Endothelial cell of umbilical vein (primary cell): ENCODE measurements around the gene ANXA2. TPM values are rescaled to one million over a fixed set of nuclear protein-coding genes. Genes with fewer than 3 reads are reported as not detected.
"Not testable (repeated sequence)": the region's sequence is repeated elsewhere in the genome, so short reads cannot be mapped to it uniquely, and the experiment has no call there.

Experiments
- BruUV-seq: library from RNA; stranded (reverse); fragments of 400-500 nt; replicated peaks from 2 replicates; lab custom pipeline; 2021; lab: Mats Ljungman, UMichigan
- CTCF ChIA-PET: fragments of 300-600, 350-600 bp; sonication (Branson Sonifier 250); formaldehyde crosslinking; loops from one replicate; lab custom pipeline; 2021; ENCODE audit warnings: antibody characterized with exemption, inconsistent platforms; lab: Charles Lee
- POLR2A ChIA-PET: fragments of 300-600, 350-600 bp; sonication (Branson Sonifier 250); formaldehyde crosslinking; loops from one replicate; lab custom pipeline; 2021; ENCODE audit warnings: antibody characterized with exemption, inconsistent platforms; lab: Charles Lee
- DNase-seq: peaks from one replicate; pipeline ENCODE4 v3.0.0-alpha.2; 2011; ENCODE audit warnings: low read depth, low spot score
- FAIRE-seq: peaks from 2 replicates; lab custom pipeline; 2011; peaks lifted over from hg19 to GRCh38; lab: Jason Lieb, UNC
- H2AFZ ChIP-seq: 2 replicates; pipeline ENCODE4 v1.6.0; 2012; ENCODE audit warnings: low read depth, low read length, control low read depth, inconsistent platforms
- H3K27ac ChIP-seq: 2 replicates; pipeline ENCODE4 v1.5.1; 2011; ENCODE audit warnings: low read depth, mild to moderate bottlenecking, control low read depth, low read length, moderate library complexity; ENCODE audit not compliant: insufficient read depth
- H3K27me3 ChIP-seq, 2 experiments: 2 replicates each; pipeline versions ENCODE4 v1.6.0 to v1.6.1; 2011; ENCODE audit warnings: low read length in 2 of 2, mixed read lengths in 1 of 2; ENCODE audit not compliant: control insufficient read depth in 2 of 2, insufficient read depth in 2 of 2
- H3K36me3 ChIP-seq, 2 experiments: 2 replicates in 1 of 2; 3 replicates in 1 of 2; pipeline ENCODE4 v1.5.1; 2011; ENCODE audit warnings: low read length in 2 of 2, mild to moderate bottlenecking in 1 of 2, moderate library complexity in 1 of 2; ENCODE audit not compliant: control insufficient read depth in 2 of 2, insufficient read depth in 2 of 2; ENCODE audit errors: extremely low read depth in 1 of 2
- H3K4me1 ChIP-seq: 3 replicates; pipeline ENCODE4 v1.5.1; 2011; ENCODE audit warnings: mild to moderate bottlenecking, low read length; ENCODE audit not compliant: control insufficient read depth, insufficient read depth; ENCODE audit errors: extremely low read depth
- H3K4me2 ChIP-seq: 2 replicates; pipeline ENCODE4 v1.6.1; 2011; ENCODE audit warnings: low read length, control low read depth, mixed read lengths; ENCODE audit not compliant: insufficient read depth
- H3K4me3 ChIP-seq, 3 experiments: fragments of 200-600 bp in 1 of 3; sonication (generic), shearing (Covaris generic) in 1 of 3; replicated peaks in 1 of 3; 2 replicates each; pipeline ENCODE4 v1.5.1; 2011 to 2016; ENCODE audit warnings: control low read depth in 3 of 3, low read length in 3 of 3, mild to moderate bottlenecking in 2 of 3, inconsistent platforms in 1 of 3, low read depth in 1 of 3, moderate library complexity in 1 of 3; ENCODE audit not compliant: insufficient read depth in 1 of 3
- H3K79me2 ChIP-seq: 2 replicates; pipeline ENCODE4 v1.6.0; 2012; ENCODE audit warnings: low read length, inconsistent platforms; ENCODE audit not compliant: control insufficient read depth, insufficient read depth
- H3K9ac ChIP-seq: replicated peaks from 2 replicates; pipeline ENCODE3; 2011; ENCODE audit warnings: low read length, control low read depth; ENCODE audit not compliant: insufficient read depth; ENCODE audit errors: extremely low read depth
- H3K9me1 ChIP-seq: replicated peaks from 3 replicates; pipeline ENCODE4 v1.6.0; 2011; ENCODE audit warnings: mild to moderate bottlenecking, low read length; ENCODE audit not compliant: control insufficient read depth, insufficient read depth; ENCODE audit errors: extremely low read depth
- H3K9me3 ChIP-seq: replicated peaks from 2 replicates; pipeline ENCODE4 v1.5.1; 2012; ENCODE audit warnings: low read length, inconsistent platforms; ENCODE audit not compliant: control insufficient read depth, insufficient read depth
- H4K20me1 ChIP-seq: replicated peaks from 2 replicates; pipeline ENCODE3; 2011; ENCODE audit warnings: mild to moderate bottlenecking, low read length; ENCODE audit not compliant: control insufficient read depth, insufficient read depth; ENCODE audit errors: extremely low read depth
- EZH2 ChIP-seq: IDR thresholded peaks from 2 replicates; pipeline ENCODE4 v1.6.1; 2012; ENCODE audit warnings: borderline replicate concordance, low read depth, mild to moderate bottlenecking, moderate library complexity, low read length, inconsistent platforms; ENCODE audit not compliant: severe bottlenecking
- FOS ChIP-seq: IDR thresholded peaks from 2 replicates; pipeline ENCODE4 v1.6.1; 2011; ENCODE audit warnings: mild to moderate bottlenecking, low read length, moderate library complexity, borderline replicate concordance; ENCODE audit not compliant: insufficient read depth
- GATA2 ChIP-seq: IDR thresholded peaks from 2 replicates; pipeline ENCODE4 v1.7.0; 2011; ENCODE audit warnings: low read depth, mild to moderate bottlenecking, moderate library complexity, mixed read lengths, low read length; ENCODE audit not compliant: insufficient read length, insufficient read depth
- JUN ChIP-seq: IDR thresholded peaks from 2 replicates; pipeline ENCODE4 v1.6.1; 2011; ENCODE audit warnings: borderline replicate concordance, low read depth; ENCODE audit not compliant: insufficient read length, insufficient read depth
- MAX ChIP-seq: IDR thresholded peaks from 2 replicates; pipeline ENCODE4 v1.6.1; 2011; ENCODE audit not compliant: insufficient read depth, insufficient read length
- MYC ChIP-seq: IDR thresholded peaks from one replicate; pipeline ENCODE4 v1.6.1; 2011; ENCODE audit warnings: mild to moderate bottlenecking, low read depth, low read length
- POLR2A ChIP-seq: IDR thresholded peaks from 2 replicates; pipeline ENCODE4 v1.6.1; 2012; ENCODE audit warnings: low read depth, mild to moderate bottlenecking, control low read depth, low read length
- POLR2AphosphoS5 ChIP-seq: IDR thresholded peaks from 2 replicates; pipeline ENCODE4 v1.6.1; 2012; ENCODE audit warnings: low read depth, mild to moderate bottlenecking, control low read depth, low read length, moderate library complexity; ENCODE audit not compliant: insufficient read depth
- dilution Hi-C: fragments of 300-500 bp; cut with MboI; formaldehyde crosslinking; loops from one replicate; pipeline ENCODE4 v1.15.0; 2019; ENCODE audit warnings: low sequenced_read_pairs; ENCODE audit not compliant: extremely low pct_ligation_motif_present
- intact Hi-C: fragments of 100-400 bp; cut with micrococcal nuclease; formaldehyde crosslinking; loops from one replicate; pipeline ENCODE4 v1.10.0; 2022
- polyA plus RNA-seq, 4 experiments: library from polyadenylated mRNA; depleted of rRNA in 3 of 4; stranded (reverse) in 3 of 4; unstranded in 1 of 4; fragments of >200 nt; gene quantifications; 2 replicates each; pipeline versions ENCODE4 v1.2.1 to v1.2.3, GENCODE V29; 2011 to 2012; ENCODE audit warnings: missing spikeins in 1 of 4
- total RNA-seq: library from RNA; stranded (reverse); gene quantifications from 2 replicates; pipeline ENCODE4 v1.2.3, GENCODE V29; 2021

The ANXA2 gene
- total and polyA plus RNA-seq, 2 donors (not counting 3 experiments of a cell fraction or from before 2014, with no cell fraction given): 2,725 to 3,299 TPM

DNA sequence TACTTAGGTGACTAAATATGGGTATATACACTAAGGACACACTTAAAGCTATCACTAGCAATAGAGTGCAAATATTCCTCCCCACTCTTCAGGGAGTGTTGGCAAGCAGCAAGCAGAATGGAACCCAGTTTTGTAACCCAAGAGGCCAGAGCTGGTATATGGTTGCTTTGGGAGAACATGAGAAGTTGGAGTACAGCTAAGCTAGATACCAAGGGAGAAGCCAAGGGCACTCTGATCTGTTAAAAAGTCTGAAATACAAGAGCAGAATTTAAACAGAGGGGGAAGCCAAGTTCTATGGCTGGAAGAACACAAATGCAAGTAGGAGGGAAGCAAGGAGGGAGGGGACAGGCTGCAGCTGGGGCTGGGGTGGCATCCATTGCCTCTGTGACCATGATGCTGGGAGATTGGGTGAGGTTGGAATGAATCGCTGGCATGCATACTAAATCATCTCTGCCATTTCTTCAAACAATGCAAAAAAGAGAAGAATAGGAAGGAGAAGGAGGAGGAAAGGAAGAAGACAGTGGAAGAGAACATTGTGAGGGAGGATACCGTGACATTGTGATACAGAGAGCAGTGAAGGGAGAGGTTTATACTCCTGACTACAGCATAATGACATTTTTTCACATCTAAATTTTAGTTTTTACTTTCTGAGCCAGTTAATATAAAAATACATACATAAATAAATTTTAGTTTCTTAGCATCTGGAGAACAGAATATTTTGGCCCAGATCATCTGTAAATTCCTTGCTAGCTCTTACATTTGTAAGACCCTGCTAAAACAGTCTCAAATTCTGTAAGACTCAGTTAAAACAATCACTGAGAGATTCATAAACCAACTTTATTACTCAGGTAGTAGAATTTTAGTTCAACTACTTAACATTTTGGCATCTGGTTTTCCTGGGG, 9.0 kb upstream of the ANXA2 start:
- ChIA-PET POLR2A (no interaction called here), CTCF (interaction anchor here (0.6 to 2.4 kb wide), 8 partner anchors 7 to 47 kb away, joined by 3 to 12 read pairs (median 4); partner anchors contain the start of gene ANXA2)
- Histone ChIP-seq H2AFZ (no peak overlapping the region), H3K9ac (no peak overlapping the region), H3K79me2 (no peaks in the 10 kb centered on the region), H3K9me1 (no peaks in the 10 kb centered on the region), H3K4me2 (peak overlapping the region; percentile 10), H3K27ac (no peak overlapping the region), H3K27me3 (no peaks in the 10 kb centered on the region), H3K4me1 (peaks cover 38% of the 10 kb centered on the region), H3K4me3 (no peak overlapping the region), H3K36me3 (no peaks in the 10 kb centered on the region), H3K9me3 (no peaks in the 10 kb centered on the region), H4K20me1 (no peaks in the 10 kb centered on the region)
- FAIRE-seq: no peak
- dilution Hi-C loops (no loop called here), intact Hi-C loops (no loop called here)
- DNase-seq: no peak
- TF ChIP-seq EZH2 (no peak), MAX (no peak), MYC (no peak), POLR2A (no peak), FOS (no peak)
- no TSS peak for BruUV-seq

DNA sequence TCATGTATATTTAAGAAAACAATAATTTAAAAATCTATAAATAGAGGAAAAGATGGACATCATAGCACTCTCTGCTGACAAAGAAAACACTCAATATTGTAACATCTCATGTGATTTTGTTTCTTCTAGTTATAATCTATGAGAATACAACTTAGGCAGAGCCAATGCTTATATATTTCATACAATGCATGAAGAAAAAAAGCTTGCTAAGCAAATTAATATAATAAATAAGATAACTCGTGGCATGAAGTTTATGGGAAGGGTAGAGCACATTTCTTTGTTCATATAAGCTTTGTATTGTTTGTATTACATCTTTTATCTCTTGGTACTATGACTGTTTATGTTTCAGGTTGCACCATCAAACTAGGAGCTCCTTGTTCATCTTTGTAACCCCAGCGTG, 7.6 kb upstream of the ANXA2 start:
- H2AFZ ChIP-seq: no peak overlapping the region
- H3K36me3 ChIP-seq: no peaks in the 10 kb centered on the region
- H3K4me2 ChIP-seq: no peak overlapping the region
- no peaks in the 10 kb centered on the region for H3K27me3 ChIP-seq
- no peaks in the 10 kb centered on the region for H3K79me2 ChIP-seq
- ChIA-PET CTCF (interaction anchor here (2.4 kb wide), 2 partner anchors 7 to 39 kb away, joined by 8 to 12 read pairs; partner anchors contain the start of gene ANXA2), POLR2A (no interaction called here)
- H3K9me1 ChIP-seq: no peaks in the 10 kb centered on the region
- BruUV-seq: no TSS peak
- TF ChIP-seq FOS (no peak), POLR2AphosphoS5 (no peak), MYC (no peak), GATA2 (no peak), EZH2 (no peak), JUN (no peak), MAX (no peak)
- no peak overlapping the region for H3K27ac ChIP-seq
- intact Hi-C loops (no loop called here), dilution Hi-C loops (no loop called here)
- no peak overlapping the region for H3K9ac ChIP-seq
- H4K20me1 ChIP-seq: no peaks in the 10 kb centered on the region
- peaks cover 40% of the 10 kb centered on the region for H3K4me1 ChIP-seq
- no peak for FAIRE-seq
- no peak for DNase-seq
- H3K9me3 ChIP-seq: no peaks in the 10 kb centered on the region
- no peak overlapping the region for H3K4me3 ChIP-seq

DNA sequence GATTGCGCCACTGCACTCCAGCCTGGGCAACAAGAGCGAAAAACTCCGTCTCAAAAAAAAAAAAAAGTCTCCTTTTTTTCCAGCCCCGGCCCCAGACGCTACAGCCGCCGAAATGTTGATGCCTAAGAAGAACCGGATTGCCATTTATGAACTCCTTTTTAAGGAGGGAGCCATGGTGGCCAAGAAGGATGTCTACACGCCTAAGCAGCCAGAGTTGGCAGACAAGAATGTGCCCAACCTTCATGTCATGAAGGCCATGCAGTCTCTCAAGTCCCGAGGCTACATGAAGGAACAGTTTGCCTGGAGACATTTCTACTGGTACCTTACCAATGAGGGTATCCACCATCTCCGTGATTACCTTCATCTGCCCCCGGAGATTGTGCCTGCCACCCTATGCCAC, 6.6 kb upstream of the ANXA2 start:
- BruUV-seq, FAIRE-seq, POLR2A ChIA-PET, DNase-seq, H4K20me1 ChIP-seq, H3K79me2 ChIP-seq, dilution Hi-C loops, intact Hi-C loops, H3K27ac ChIP-seq, H3K9ac ChIP-seq, H2AFZ ChIP-seq, H3K36me3 ChIP-seq, H3K9me1 ChIP-seq, H3K4me3 ChIP-seq, H3K27me3 ChIP-seq, H3K9me3 ChIP-seq, H3K4me2 ChIP-seq: not testable (repeated sequence)
- CTCF ChIA-PET: interaction anchor here (0.8 kb wide), 1 partner anchor 18 kb away, joined by 3 read pairs; no protein-coding TSS in a partner anchor
- peaks cover 51% of the 10 kb centered on the region for H3K4me1 ChIP-seq
